ENCODE data around the gene SH3GLB2. TPM values are rescaled to one million over a fixed set of nuclear protein-coding genes. Genes with fewer than 3 reads are reported as not detected.

SH3GLB2 gene
- total and polyA plus RNA-seq, 2 of the 8 experiments (the other 6 are each of a cell fraction or from before 2014, with no cell fraction given), result 52.7 to 79.9 TPM

DNA sequence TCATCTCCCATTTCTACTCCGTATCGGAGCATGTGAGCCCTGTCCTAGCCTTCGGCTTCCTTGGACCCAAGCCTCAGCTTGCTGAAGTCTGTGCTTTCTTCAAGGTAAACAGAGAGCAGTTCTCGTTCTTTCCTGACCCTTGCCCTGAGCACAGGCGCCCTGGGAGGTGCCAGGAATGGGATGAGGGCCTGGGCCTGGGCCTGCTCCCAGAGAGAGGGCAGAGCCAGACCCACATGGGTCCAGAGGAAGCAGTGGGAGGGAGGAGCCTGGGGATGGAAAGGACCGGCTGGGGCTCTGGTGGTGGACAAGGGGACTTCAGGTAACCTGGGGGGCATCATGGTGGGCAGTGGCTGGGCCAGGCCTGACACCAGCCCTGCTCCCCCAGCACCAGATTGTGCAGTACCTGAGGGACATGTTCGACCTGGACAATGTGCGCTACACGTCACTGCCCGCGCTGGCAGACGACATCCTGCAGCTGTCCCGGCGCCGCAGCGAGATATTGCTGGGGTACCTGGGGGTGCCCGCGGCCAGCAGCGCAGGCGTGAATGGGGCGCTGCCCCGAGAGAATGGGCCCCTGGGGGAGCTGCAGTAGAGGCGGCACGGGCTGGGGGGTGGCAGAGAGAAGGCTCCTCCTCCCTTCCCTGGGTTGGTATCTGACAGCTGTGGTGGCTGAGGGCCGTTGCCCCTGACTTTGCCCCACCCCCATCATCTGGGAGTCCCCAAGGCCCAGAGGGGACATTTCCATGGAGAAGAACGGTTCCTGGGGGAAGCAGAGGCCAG is 41.9 kb upstream of the SH3GLB2 start:
- no peaks in the 10 kb centered on the region for H3K27me3 ChIP-seq (replicated peaks in 1 of 4; ENCODE audit: control insufficient read depth in 3 of 4, extremely low read depth in 1 of 4, insufficient read depth in 3 of 4, low read length in 3 of 4)
- H4K8ac ChIP-seq (ENCODE audit: extremely low read depth, insufficient read depth, low read length), result no peak overlapping the region
- H3K23ac ChIP-seq (ENCODE audit: insufficient read length), result no peak overlapping the region
- no peak overlapping the region for H3K9ac ChIP-seq (replicated peaks in 1 of 4; ENCODE audit: extremely low read depth in 1 of 4, low read depth in 3 of 4, low read length in 3 of 4)
- peaks cover 0 to 19% (median 11%) of the 10 kb centered on the region in 4 experiments; a peak in 6 of 8 replicates for H3K36me3 ChIP-seq (ENCODE audit: control insufficient read depth in 2 of 4, insufficient read depth in 4 of 4, low read length in 3 of 4)
- H3K23me2 ChIP-seq (ENCODE audit: low read depth, low read length), result no peaks in the 10 kb centered on the region
- H2AFZ ChIP-seq (ENCODE audit: low read length), result no peak overlapping the region
- ChIA-PET CTCF (ENCODE audit: partially characterized antibody) (interaction anchor here (0.6 to 1.4 kb wide), 2 partner anchors 16 to 113 kb away, joined by 3 to 6 read pairs; no protein-coding TSS in a partner anchor), POLR2A (ENCODE audit: partially characterized antibody) (interaction anchor here (0.6 to 1.5 kb wide), 4 partner anchors 10 to 250 kb away, joined by 3 to 4 read pairs (median 3); partner anchors contain the start of gene DOLPP1)
- H3K18ac ChIP-seq (ENCODE audit: extremely low read depth, low read length), result no peak overlapping the region
- H3K27ac ChIP-seq (ENCODE audit: low read depth, low read length), result no peak overlapping the region
- no peak overlapping the region for H2BK20ac ChIP-seq (ENCODE audit: low read length)
- no peak overlapping the region; the same call in 1 of the 2 replicates for H2BK12ac ChIP-seq (ENCODE audit: low read depth, low read length)
- no peak overlapping the region for H3K14ac ChIP-seq (ENCODE audit: insufficient read length)
- H3K4me2 ChIP-seq (ENCODE audit: insufficient read depth in 1 of 2, low read depth in 2 of 2, low read length in 2 of 2), result no peak overlapping the region
- H3K4me3 ChIP-seq (ENCODE audit: extremely low read depth in 1 of 4, insufficient read depth in 2 of 4, low read depth in 3 of 4, low read length in 4 of 4), result no peak overlapping the region
- no peak overlapping the region for H4K91ac ChIP-seq (replicated peaks; ENCODE audit: insufficient read length, low read length)
- peak overlapping the region; percentile 75; the same call in 1 of the 2 replicates for H2BK5ac ChIP-seq (ENCODE audit: low read depth, low read length)
- H3K4me1 ChIP-seq (replicated peaks in 1 of 4; ENCODE audit: control insufficient read depth in 3 of 4, insufficient read depth in 4 of 4, low read length in 3 of 4), result peaks cover 6 to 19% (median 17%) of the 10 kb centered on the region in 4 experiments
- no peak for FAIRE-seq
- H4K5ac ChIP-seq (ENCODE audit: insufficient read length, low read depth, low read length), result no peak overlapping the region
- no peak overlapping the region for H3K4ac ChIP-seq (replicated peaks; ENCODE audit: insufficient read length, low read depth, low read length)
- no peaks in the 10 kb centered on the region for H3K9me3 ChIP-seq (ENCODE audit: insufficient read depth in 2 of 2, low read depth in 1 of 2, low read length in 1 of 2)
- H3K56ac ChIP-seq (replicated peaks; ENCODE audit: insufficient read length, low read depth, low read length), result no peak overlapping the region
- WGBS, 2 experiments (ENCODE audit: extremely low coverage in 1 of 2, insufficient coverage in 1 of 2, insufficient read length in 1 of 2, insufficient replicate concordance in 2 of 2, low coverage in 1 of 2, low lambda C conversion rate in 2 of 2, missing lambda C conversion rate in 1 of 2), result 98% methylated on average over 25 of the region's 26 CpGs; no CpG with 5 or more reads in 1 of the 2 experiments
- peaks cover 1 to 3% of the 10 kb centered on the region in 2 experiments for H4K20me1 ChIP-seq (replicated peaks in 1 of 2; ENCODE audit: control insufficient read depth in 1 of 2, insufficient read depth in 2 of 2, low read length in 2 of 2)
- H3K79me2 ChIP-seq (ENCODE audit: control insufficient read depth in 1 of 2, insufficient read depth in 2 of 2, low read length in 2 of 2), result no peaks in the 10 kb centered on the region
- no peak overlapping the region for H2BK120ac ChIP-seq (replicated peaks; ENCODE audit: low read depth, low read length)
- H3K79me1 ChIP-seq (ENCODE audit: low read depth, low read length), result no peaks in the 10 kb centered on the region
- no peak overlapping the region for H2BK15ac ChIP-seq (ENCODE audit: low read length)
- H2AK5ac ChIP-seq (ENCODE audit: low read depth, low read length), result 0 out of 2 replicates have a peak overlapping the region, but pooled peaks have one; percentile 13
- DNase-seq (ENCODE audit: low read depth in 1 of 2, low spot score in 2 of 2), result no peak
- TF ChIP-seq, protein P1, sequence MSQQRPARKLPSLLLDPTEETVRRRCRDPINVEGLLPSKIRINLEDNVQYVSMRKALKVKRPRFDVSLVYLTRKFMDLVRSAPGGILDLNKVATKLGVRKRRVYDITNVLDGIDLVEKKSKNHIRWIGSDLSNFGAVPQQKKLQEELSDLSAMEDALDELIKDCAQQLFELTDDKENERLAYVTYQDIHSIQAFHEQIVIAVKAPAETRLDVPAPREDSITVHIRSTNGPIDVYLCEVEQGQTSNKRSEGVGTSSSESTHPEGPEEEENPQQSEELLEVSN (IDR thresholded peaks at IDR 0.05), result no peak
- TF ChIP-seq, protein P2, sequence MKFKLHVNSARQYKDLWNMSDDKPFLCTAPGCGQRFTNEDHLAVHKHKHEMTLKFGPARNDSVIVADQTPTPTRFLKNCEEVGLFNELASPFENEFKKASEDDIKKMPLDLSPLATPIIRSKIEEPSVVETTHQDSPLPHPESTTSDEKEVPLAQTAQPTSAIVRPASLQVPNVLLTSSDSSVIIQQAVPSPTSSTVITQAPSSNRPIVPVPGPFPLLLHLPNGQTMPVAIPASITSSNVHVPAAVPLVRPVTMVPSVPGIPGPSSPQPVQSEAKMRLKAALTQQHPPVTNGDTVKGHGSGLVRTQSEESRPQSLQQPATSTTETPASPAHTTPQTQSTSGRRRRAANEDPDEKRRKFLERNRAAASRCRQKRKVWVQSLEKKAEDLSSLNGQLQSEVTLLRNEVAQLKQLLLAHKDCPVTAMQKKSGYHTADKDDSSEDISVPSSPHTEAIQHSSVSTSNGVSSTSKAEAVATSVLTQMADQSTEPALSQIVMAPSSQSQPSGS (IDR thresholded peaks at IDR 0.05; ENCODE audit: low read length), result no peak
- TF ChIP-seq, protein P3, sequence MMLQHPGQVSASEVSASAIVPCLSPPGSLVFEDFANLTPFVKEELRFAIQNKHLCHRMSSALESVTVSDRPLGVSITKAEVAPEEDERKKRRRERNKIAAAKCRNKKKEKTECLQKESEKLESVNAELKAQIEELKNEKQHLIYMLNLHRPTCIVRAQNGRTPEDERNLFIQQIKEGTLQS (IDR thresholded peaks at IDR 0.05; ENCODE audit: insufficient read depth, low read depth, low read length), result no peak
- no peak for TF ChIP-seq SRF (IDR thresholded peaks at IDR 0.05; ENCODE audit: low read depth, low read length)
- TF ChIP-seq POU5F1 (IDR thresholded peaks at IDR 0.05; ENCODE audit: low read depth, low read length), result no peak
- TF ChIP-seq EZH2 (IDR thresholded peaks at IDR 0.05; ENCODE audit: low read depth, low read length, severe bottlenecking), result no peak
- TF ChIP-seq TCF12 (IDR thresholded peaks at IDR 0.05; ENCODE audit: low read depth, low read length), result no peak
- no peak for TF ChIP-seq SP1 (IDR thresholded peaks at IDR 0.05; ENCODE audit: low read depth, low read length)
- TF ChIP-seq HDAC6 (IDR thresholded peaks at IDR 0.05; ENCODE audit: low read depth, low read length), result no peak
